HG03095 (cell line): ENCODE measurements around the gene KIF26B.

ENCODE experiments used
- ATAC-seq: cut with Tn5 transposase; IDR thresholded peaks from one replicate; pipeline ENCODE4 v1.9.1; 2021; ENCODE audit warnings: moderate library complexity; ENCODE audit not compliant: unreplicated experiment

Gene KIF26B

GRCh38 chr1:245544236-245544635 is 389.5 kb downstream of the KIF26B start:
- no peak for ATAC-seq

- ATAC-seq, result no peak
Observed at GRCh38 chr1:245546875-245547274, 392.1 kb downstream of the KIF26B start.

- no peak for ATAC-seq
Observed at GRCh38 chr1:245549996-245550719, 395.4 kb downstream of the KIF26B start.

GRCh38 chr1:245550720-245551043 is 395.9 kb downstream of the KIF26B start:
- ATAC-seq, result no peak

- ATAC-seq, result no peak
Observed at GRCh38 chr1:245551536-245551935, 396.8 kb downstream of the KIF26B start.

GRCh38 chr1:245552331-245552730 is 397.5 kb downstream of the KIF26B start:
- no peak for ATAC-seq

GRCh38 chr1:245556057-245556456 is 401.3 kb downstream of the KIF26B start:
- ATAC-seq, result no peak

- ATAC-seq, result no peak
Observed at GRCh38 chr1:245558069-245558468, 403.3 kb downstream of the KIF26B start.

GRCh38 chr1:245560316-245560859 is 405.6 kb downstream of the KIF26B start:
- ATAC-seq, result no peak

GRCh38 chr1:245561665-245562234 is 407.0 kb downstream of the KIF26B start:
- no peak for ATAC-seq

GRCh38 chr1:245566134-245566533 is 411.3 kb downstream of the KIF26B start:
- no peak for ATAC-seq

- ATAC-seq, result no peak
Observed at GRCh38 chr1:245566952-245567351, 412.2 kb downstream of the KIF26B start.

GRCh38 chr1:245571815-245572294 is 417.1 kb downstream of the KIF26B start:
- no peak for ATAC-seq

GRCh38 chr1:245572709-245573108 is 417.9 kb downstream of the KIF26B start:
- no peak for ATAC-seq

- no peak for ATAC-seq
Observed at GRCh38 chr1:245575710-245576109, 420.9 kb downstream of the KIF26B start.

- ATAC-seq, result no peak
Observed at GRCh38 chr1:245576323-245576722, 421.5 kb downstream of the KIF26B start.

- no peak for ATAC-seq
Observed at GRCh38 chr1:245577191-245578157, 422.7 kb downstream of the KIF26B start.

GRCh38 chr1:245578308-245578707 is 423.5 kb downstream of the KIF26B start:
- no peak for ATAC-seq

- no peak for ATAC-seq
Observed at GRCh38 chr1:245578771-245579170, 424.0 kb downstream of the KIF26B start.

- ATAC-seq, result no peak
Observed at GRCh38 chr1:245579881-245580280, 425.1 kb downstream of the KIF26B start.

- ATAC-seq, result no peak
Observed at GRCh38 chr1:245580651-245581050, 425.9 kb downstream of the KIF26B start.
